Psoas muscle (tissue), 8 donors: Measurements from ENCODE around the gene SH3RF2. TPM values are rescaled to one million over a fixed set of nuclear protein-coding genes. Genes with fewer than 3 reads are reported as not detected.

ENCODE experiments used
- ATAC-seq, 4 donors: fragments of 200-7000 bp; cut with Tn5 transposase; one replicate each; pipeline ENCODE4 v1.9.1; 2020; ENCODE audit warnings: moderate library complexity in 3 of 4, mild to moderate bottlenecking in 2 of 4
- DNase-seq, 2 donors: peaks; one replicate each; pipeline ENCODE4 v3.0.0-alpha.2; 2020
- H3K27ac ChIP-seq: fragments of 200-600 bp; one replicate; pipeline ENCODE4 v1.8.0; 2022
- H3K27me3 ChIP-seq, 3 donors: fragments of 200-600 bp in 1 of 3; one replicate each; pipeline versions ENCODE4 v1.6.1 to v1.8.0; 2013 to 2022; ENCODE audit warnings: low read length in 2 of 3, mild to moderate bottlenecking in 2 of 3, moderate library complexity in 1 of 3; ENCODE audit not compliant: insufficient read depth in 3 of 3
- H3K36me3 ChIP-seq, 2 donors: fragments of 200-600 bp in 1 of 2; one replicate each; pipeline versions ENCODE4 v1.6.1 to v1.8.0; 2013 to 2022; ENCODE audit warnings: low read depth in 1 of 2, mild to moderate bottlenecking in 1 of 2, moderate library complexity in 1 of 2; ENCODE audit not compliant: insufficient read depth in 1 of 2
- H3K4me1 ChIP-seq: fragments of 200-600 bp; one replicate; pipeline ENCODE4 v1.8.0; 2022
- H3K4me3 ChIP-seq: fragments of 200-600 bp; one replicate; pipeline ENCODE4 v1.8.0; 2022; ENCODE audit warnings: mild to moderate bottlenecking
- H3K9me3 ChIP-seq: fragments of 200-600 bp; one replicate; pipeline ENCODE4 v1.8.0; 2022
- WGBS, 3 donors: extraction: QIAGEN DNeasy Blood & Tissue Kit; methylation state at CpG; one replicate each; pipeline versions ENCODE4 v1.1.6 to v1.1.7; 2013; 5-methylcytosine and 5-hydroxymethylcytosine counted together
- intact Hi-C, 2 donors: fragments of 100-400 bp; cut with DNase I; formaldehyde crosslinking; loops; one replicate each; pipeline versions ENCODE4 v1.11.0 to v1.14.2; 2022
- polyA plus RNA-seq, 3 donors: library from polyadenylated mRNA; stranded (reverse); fragments of 200-250 nt; gene quantifications; one replicate each; pipeline ENCODE4 v1.2.3, GENCODE V29; 2013
- total RNA-seq, 4 donors: library from RNA; stranded (reverse); fragmentation: NEBNext Ultra II Directional in 2 of 4; extraction: Animal tissue kit (Norgen Biotek cat#: 25700) in 2 of 4; gene quantifications; one replicate each; pipeline versions ENCODE4 v1.2.1 to v1.2.4, GENCODE V29; 2021 to 2023
- TF ChIP-seq, protein P1 (sequence below): fragments of 200-600 bp; IDR thresholded peaks from one replicate; pipeline ENCODE4 v1.8.0; 2022; ENCODE audit warnings: antibody characterized with exemption
- donor health status: healthy with polysubstance abuse.
- donor health status: DM: no; HTN: no; CAD: no; lungs with moderate emphysema.
- donor health status: Bipolar disorder and iron deficiency.
- donor health status: healthy.
- donor health status: DM: yes; HTN: yes; CAD: no.
- donor health status: DM: no; HTN: no; CAD: no.
- donor health status: DM: no; HTN: no; CAD: no.
- donor health status: DM: yes; HTN: yes; CAD: no.

SH3RF2 gene
- total and polyA plus RNA-seq, 7 donors, result 1.1 to 64.1 (median 24.3) TPM

DNA sequence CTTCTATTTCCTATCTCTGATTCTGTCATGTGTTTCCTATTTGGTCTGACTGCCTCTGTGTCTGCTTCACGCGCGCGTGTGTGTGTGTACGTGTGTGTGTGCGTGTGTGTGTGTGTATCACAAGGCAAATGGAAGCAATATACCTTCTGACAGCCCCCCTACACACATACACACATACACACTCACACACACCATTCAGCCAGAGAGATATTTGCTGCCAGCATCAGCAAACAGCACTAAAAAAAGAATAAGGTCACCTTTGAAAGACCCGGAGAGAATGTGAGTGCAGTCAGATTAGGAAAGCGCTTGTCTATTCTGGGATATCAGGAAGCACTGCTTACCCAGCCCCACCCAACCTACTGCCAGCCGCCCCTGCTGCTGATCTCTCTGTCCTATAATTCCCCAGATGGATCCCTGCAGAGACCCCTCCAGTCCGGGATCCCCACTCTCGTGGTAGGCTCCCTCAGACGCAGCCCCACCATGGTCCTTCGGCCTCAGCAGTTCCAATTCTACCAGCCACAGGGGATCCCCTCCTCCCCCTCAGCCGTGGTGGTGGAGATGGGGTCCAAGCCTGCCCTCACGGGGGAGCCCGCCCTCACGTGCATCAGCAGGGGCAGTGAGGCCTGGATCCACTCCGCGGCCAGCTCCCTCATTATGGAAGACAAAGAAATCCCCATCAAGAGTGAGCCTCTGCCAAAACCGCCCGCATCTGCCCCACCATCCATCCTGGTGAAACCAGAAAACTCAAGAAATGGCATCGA is 123.3 kb downstream of the SH3RF2 start:
- Histone ChIP-seq H3K27me3 (no peaks in the 10 kb centered on the region), H3K4me1 (no peaks in the 10 kb centered on the region), H3K9me3 (no peaks in the 10 kb centered on the region), H3K27ac (no peak overlapping the region), H3K36me3 (peaks cover 0 to 63% of the 10 kb centered on the region in 2 donors), H3K4me3 (no peak overlapping the region)
- TF ChIP-seq, protein P1, sequence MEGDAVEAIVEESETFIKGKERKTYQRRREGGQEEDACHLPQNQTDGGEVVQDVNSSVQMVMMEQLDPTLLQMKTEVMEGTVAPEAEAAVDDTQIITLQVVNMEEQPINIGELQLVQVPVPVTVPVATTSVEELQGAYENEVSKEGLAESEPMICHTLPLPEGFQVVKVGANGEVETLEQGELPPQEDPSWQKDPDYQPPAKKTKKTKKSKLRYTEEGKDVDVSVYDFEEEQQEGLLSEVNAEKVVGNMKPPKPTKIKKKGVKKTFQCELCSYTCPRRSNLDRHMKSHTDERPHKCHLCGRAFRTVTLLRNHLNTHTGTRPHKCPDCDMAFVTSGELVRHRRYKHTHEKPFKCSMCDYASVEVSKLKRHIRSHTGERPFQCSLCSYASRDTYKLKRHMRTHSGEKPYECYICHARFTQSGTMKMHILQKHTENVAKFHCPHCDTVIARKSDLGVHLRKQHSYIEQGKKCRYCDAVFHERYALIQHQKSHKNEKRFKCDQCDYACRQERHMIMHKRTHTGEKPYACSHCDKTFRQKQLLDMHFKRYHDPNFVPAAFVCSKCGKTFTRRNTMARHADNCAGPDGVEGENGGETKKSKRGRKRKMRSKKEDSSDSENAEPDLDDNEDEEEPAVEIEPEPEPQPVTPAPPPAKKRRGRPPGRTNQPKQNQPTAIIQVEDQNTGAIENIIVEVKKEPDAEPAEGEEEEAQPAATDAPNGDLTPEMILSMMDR, result no peak
- 73 to 82% (median 76%) methylated on average over 22 of the region's 22 CpGs for WGBS, 3 donors
- ATAC-seq (peak in 2 of 4 donors; percentile 22 to 38), DNase-seq (no peak)
- intact Hi-C loops, result loop anchor here in 1 of 2 donors (10.0 kb wide), 2 partner anchors 355 to 385 kb away; no protein-coding TSS in a partner anchor

DNA sequence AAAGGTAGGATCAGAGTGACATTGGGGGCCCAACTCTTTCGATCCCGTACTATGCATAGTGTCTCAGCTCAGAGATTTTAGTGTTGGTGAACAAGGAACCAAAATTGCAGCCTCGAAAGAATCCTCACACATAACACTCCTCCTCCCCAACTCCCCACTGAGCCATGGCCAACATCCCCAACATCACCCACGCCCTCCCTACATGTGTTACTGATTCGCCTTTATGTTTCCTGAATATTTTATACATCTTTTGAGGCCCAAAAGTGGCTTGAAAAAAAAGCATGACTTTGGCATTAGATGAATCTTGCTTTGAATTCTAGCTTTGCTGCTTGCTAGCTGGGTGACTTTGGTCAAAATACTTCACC is 123.8 kb downstream of the SH3RF2 start:
- ATAC-seq (no peak), DNase-seq (no peak)
- 93 to 97% (median 95%) methylated on average over 5 of the region's 5 CpGs for WGBS, 3 donors
- Histone ChIP-seq H3K27ac (no peak overlapping the region), H3K36me3 (peaks cover 0 to 63% of the 10 kb centered on the region in 2 donors), H3K4me3 (no peak overlapping the region), H3K27me3 (no peaks in the 10 kb centered on the region), H3K4me1 (no peaks in the 10 kb centered on the region), H3K9me3 (no peaks in the 10 kb centered on the region)
- intact Hi-C loops, result no loop called here
- TF ChIP-seq, protein P1, result no peak

DNA sequence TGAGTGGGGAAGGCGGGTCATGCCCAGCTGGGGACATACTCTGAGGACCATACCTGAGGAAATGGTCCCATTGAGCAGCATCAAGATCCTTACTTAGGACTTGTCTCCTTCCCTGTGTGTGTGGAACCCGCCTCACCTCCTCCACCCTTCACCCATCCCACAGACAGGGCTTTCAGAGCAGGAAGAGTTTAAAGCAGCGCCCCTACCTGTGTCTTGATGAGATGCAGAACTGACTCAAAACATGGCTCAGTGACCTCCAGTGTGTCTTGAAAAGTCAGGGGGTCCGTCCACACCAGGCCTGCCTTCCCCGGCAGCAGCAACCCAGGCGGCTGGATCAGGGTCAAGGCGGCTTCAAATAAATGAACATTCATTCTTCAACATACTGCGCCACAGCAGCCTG is 130.6 kb downstream of the SH3RF2 start:
- WGBS, 3 donors, result 89 to 98% (median 97%) methylated on average over 8 of the region's 8 CpGs
- intact Hi-C loops, result no loop called here
- TF ChIP-seq, protein P1, result no peak
- Histone ChIP-seq H3K9me3 (no peaks in the 10 kb centered on the region), H3K27ac (no peak overlapping the region), H3K4me3 (no peak overlapping the region), H3K27me3 (no peaks in the 10 kb centered on the region), H3K36me3 (peaks cover 0 to 26% of the 10 kb centered on the region in 2 donors), H3K4me1 (no peaks in the 10 kb centered on the region)
- DNase-seq, result no peak
- ATAC-seq, result no peak

DNA sequence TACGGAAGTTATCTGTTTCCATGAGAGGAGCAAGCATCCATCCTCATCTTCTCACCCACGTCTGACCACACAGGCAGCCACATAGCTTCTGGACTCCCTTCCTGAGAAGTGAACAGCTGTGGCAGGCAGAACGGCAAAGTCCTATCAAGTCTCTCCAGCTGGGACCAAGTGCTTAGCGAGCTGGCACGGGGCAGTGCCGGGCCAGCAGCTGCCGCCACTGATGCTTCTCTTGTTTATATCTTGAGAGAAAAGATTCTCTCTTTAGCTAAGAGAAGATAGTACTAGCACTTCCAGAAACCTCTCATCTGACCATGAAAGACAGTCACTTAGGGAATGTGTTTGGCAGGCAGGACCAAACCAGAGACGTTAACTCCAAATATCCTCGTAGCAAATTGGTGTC is 131.8 kb downstream of the SH3RF2 start:
- WGBS, 3 donors, result 15 to 25% (median 18%) methylated on average over 9 of the region's 9 CpGs
- ATAC-seq (peak; percentile 56 to 80 (median 65)), DNase-seq (peak in 1 of 2 donors; percentile 53)
- Histone ChIP-seq H3K4me3 (no peak overlapping the region), H3K36me3 (peaks cover 0 to 14% of the 10 kb centered on the region in 2 donors), H3K4me1 (no peaks in the 10 kb centered on the region), H3K27ac (no peak overlapping the region), H3K27me3 (no peaks in the 10 kb centered on the region), H3K9me3 (no peaks in the 10 kb centered on the region)
- intact Hi-C loops, result no loop called here
- TF ChIP-seq, protein P1, result no peak
